Stimulated activated effector memory CD8-positive, alpha-beta T cell treated with anti-CD3 and anti-CD28 coated beads, Interleukin-12 subunit alpha, Interleukin-12 subunit beta, amount 100 ng/mL, for 72 hours (primary cell): ENCODE measurements around the gene YJEFN3.

Experiments used
- ATAC-seq: fragments of 150-1000 bp; cut with Tn5 transposase; 2 replicates; pipeline ENCODE4 v1.10.0; 2021
- DNase-seq, 2 donors: peaks; one replicate each; pipeline ENCODE4 v3.0.0; 2021 to 2022; ENCODE audit warnings: low spot score in 2 of 2
- H3K27ac Mint-ChIP-seq: one replicate; pipeline ENCODE4 v1.8.0; 2022; ENCODE audit warnings: mild to moderate bottlenecking, mixed read lengths
- H3K36me3 Mint-ChIP-seq: one replicate; pipeline ENCODE4 v1.8.0; 2022; ENCODE audit warnings: mild to moderate bottlenecking, mixed read lengths
- H3K4me1 Mint-ChIP-seq: one replicate; pipeline ENCODE4 v1.8.0; 2022; ENCODE audit warnings: mixed read lengths
- H3K4me3 Mint-ChIP-seq: one replicate; pipeline ENCODE4 v1.8.0; 2022; ENCODE audit warnings: mild to moderate bottlenecking, mixed read lengths
- H3K9me3 Mint-ChIP-seq: one replicate; pipeline ENCODE4 v1.8.0; 2022; ENCODE audit warnings: mixed read lengths

The YJEFN3 gene

GRCh38 chr19:19549804-19550464 is 21.2 kb downstream of the YJEFN3 start:
- no peak for ATAC-seq
- Mint-ChIP-seq H3K9me3 (no peaks in the 10 kb centered on the region), H3K36me3 (no peaks in the 10 kb centered on the region), H3K4me3 (no peak overlapping the region), H3K27ac (no peak overlapping the region), H3K4me1 (peaks cover 9% of the 10 kb centered on the region)
- DNase-seq: no peak

GRCh38 chr19:19550485-19550929 is 21.8 kb downstream of the YJEFN3 start:
- ATAC-seq: no peak
- Mint-ChIP-seq H3K4me3 (no peak overlapping the region), H3K36me3 (no peaks in the 10 kb centered on the region), H3K4me1 (peaks cover 9% of the 10 kb centered on the region), H3K9me3 (no peaks in the 10 kb centered on the region), H3K27ac (no peak overlapping the region)
- no peak for DNase-seq

GRCh38 chr19:19550972-19551852 is 22.5 kb downstream of the YJEFN3 start:
- H3K9me3 Mint-ChIP-seq: no peaks in the 10 kb centered on the region
- peaks cover 9% of the 10 kb centered on the region for H3K4me1 Mint-ChIP-seq
- no peak for DNase-seq
- no peak for ATAC-seq
- no peak overlapping the region for H3K4me3 Mint-ChIP-seq
- no peak overlapping the region for H3K27ac Mint-ChIP-seq
- H3K36me3 Mint-ChIP-seq: no peaks in the 10 kb centered on the region

- DNase-seq: no peak
- ATAC-seq: no peak
- Mint-ChIP-seq H3K36me3 (no peaks in the 10 kb centered on the region), H3K4me1 (peaks cover 9% of the 10 kb centered on the region), H3K27ac (no peak overlapping the region), H3K4me3 (no peak overlapping the region), H3K9me3 (no peaks in the 10 kb centered on the region)
Measured at GRCh38 chr19:19551853-19552192, 23.1 kb downstream of the YJEFN3 start.

GRCh38 chr19:19552798-19553197 is 24.1 kb downstream of the YJEFN3 start:
- DNase-seq (no peak), ATAC-seq (peak; percentile 56)
- Mint-ChIP-seq H3K27ac (no peak overlapping the region), H3K4me3 (no peak overlapping the region), H3K36me3 (no peaks in the 10 kb centered on the region), H3K4me1 (peaks cover 9% of the 10 kb centered on the region), H3K9me3 (no peaks in the 10 kb centered on the region)

GRCh38 chr19:19553670-19554069 is 25.0 kb downstream of the YJEFN3 start:
- Mint-ChIP-seq H3K9me3 (no peaks in the 10 kb centered on the region), H3K4me1 (peaks cover 13% of the 10 kb centered on the region), H3K4me3 (no peak overlapping the region), H3K27ac (no peak overlapping the region), H3K36me3 (peaks cover 8% of the 10 kb centered on the region)
- DNase-seq (no peak), ATAC-seq (no peak)

- H3K9me3 Mint-ChIP-seq: no peaks in the 10 kb centered on the region
- H3K27ac Mint-ChIP-seq: peak overlapping the region; percentile 71
- no peak overlapping the region for H3K4me3 Mint-ChIP-seq
- ATAC-seq (peak; percentile 65), DNase-seq (peak; percentile 61 to 86)
- peaks cover 14% of the 10 kb centered on the region for H3K36me3 Mint-ChIP-seq
- H3K4me1 Mint-ChIP-seq: peaks cover 19% of the 10 kb centered on the region
Measured at GRCh38 chr19:19554074-19555023, 25.6 kb downstream of the YJEFN3 start.

- DNase-seq (no peak), ATAC-seq (no peak)
- Mint-ChIP-seq H3K4me3 (no peak overlapping the region), H3K9me3 (no peaks in the 10 kb centered on the region), H3K4me1 (peaks cover 25% of the 10 kb centered on the region), H3K27ac (peak overlapping the region; percentile 78), H3K36me3 (peaks cover 52% of the 10 kb centered on the region)
Measured at GRCh38 chr19:19558055-19558454, 29.3 kb downstream of the YJEFN3 start.

- Mint-ChIP-seq H3K27ac (peak overlapping the region; percentile 78), H3K9me3 (no peaks in the 10 kb centered on the region), H3K4me1 (peaks cover 25% of the 10 kb centered on the region), H3K36me3 (peaks cover 57% of the 10 kb centered on the region), H3K4me3 (no peak overlapping the region)
- ATAC-seq (no peak), DNase-seq (no peak)
Measured at GRCh38 chr19:19558636-19559035, 29.9 kb downstream of the YJEFN3 start.

GRCh38 chr19:19559931-19560330 is 31.2 kb downstream of the YJEFN3 start:
- DNase-seq: no peak
- Mint-ChIP-seq H3K4me1 (peaks cover 16% of the 10 kb centered on the region), H3K27ac (no peak overlapping the region), H3K9me3 (no peaks in the 10 kb centered on the region), H3K36me3 (peaks cover 70% of the 10 kb centered on the region), H3K4me3 (no peak overlapping the region)
- no peak for ATAC-seq

- Mint-ChIP-seq H3K9me3 (no peaks in the 10 kb centered on the region), H3K27ac (peak overlapping the region; percentile 86), H3K4me1 (peaks cover 16% of the 10 kb centered on the region), H3K36me3 (peaks cover 92% of the 10 kb centered on the region), H3K4me3 (no peak overlapping the region)
- no peak for ATAC-seq
- no peak for DNase-seq
Measured at GRCh38 chr19:19561946-19562664, 33.4 kb downstream of the YJEFN3 start.

- no peak for DNase-seq
- H3K9me3 Mint-ChIP-seq: no peaks in the 10 kb centered on the region
- H3K4me3 Mint-ChIP-seq: no peak overlapping the region
- ATAC-seq: peak; percentile 73
- H3K4me1 Mint-ChIP-seq: peaks cover 16% of the 10 kb centered on the region
- peak overlapping the region; percentile 86 for H3K27ac Mint-ChIP-seq
- peaks cover 99% of the 10 kb centered on the region for H3K36me3 Mint-ChIP-seq
Measured at GRCh38 chr19:19562665-19563347, 34.1 kb downstream of the YJEFN3 start.

- H3K4me3 Mint-ChIP-seq: no peak overlapping the region
- no peaks in the 10 kb centered on the region for H3K9me3 Mint-ChIP-seq
- H3K27ac Mint-ChIP-seq: peak overlapping the region; percentile 86
- H3K4me1 Mint-ChIP-seq: peaks cover 14% of the 10 kb centered on the region
- ATAC-seq: no peak
- H3K36me3 Mint-ChIP-seq: peaks cover 100% of the 10 kb centered on the region
- DNase-seq: no peak
Measured at GRCh38 chr19:19563348-19563848, 34.7 kb downstream of the YJEFN3 start.

- Mint-ChIP-seq H3K4me1 (peaks cover 23% of the 10 kb centered on the region), H3K9me3 (no peaks in the 10 kb centered on the region), H3K4me3 (no peak overlapping the region), H3K36me3 (peaks cover 100% of the 10 kb centered on the region), H3K27ac (no peak overlapping the region)
- DNase-seq: no peak
- no peak for ATAC-seq
Measured at GRCh38 chr19:19566306-19566705, 37.6 kb downstream of the YJEFN3 start.
